ENCODE measurements around the gene HERC6. TPM values are rescaled to one million over a fixed set of nuclear protein-coding genes. Genes with fewer than 3 reads are reported as not detected.

The HERC6 gene
- total and polyA plus RNA-seq, 9 of the 15 experiments (the other 6 are each of a cell fraction or from before 2014, with no cell fraction given) = 0.01 to 0.68 (median 0.15) TPM

- TF ChIP-seq MGA (IDR thresholded peaks at IDR 0.05) (peak; percentile 21; the same call in 1 of the 2 replicates), USF1 (CRISPR knock-in tag; IDR thresholded peaks at IDR 0.05) (peak; percentile 72), KDM4B (IDR thresholded peaks at IDR 0.05; ENCODE audit: borderline replicate concordance in 2 of 2, low read depth in 1 of 2) (no peak), RAD21 (CRISPR knock-in tag; conservative IDR thresholded peaks at IDR 0.05 in 1 of 2, IDR thresholded peaks at IDR 0.05 in 1 of 2) (peak in 1 of 2 experiments; percentile 30; a peak in 1 of 4 replicates), BHLHE40 (IDR thresholded peaks at IDR 0.05; ENCODE audit: low read length) (0 out of 2 replicates have a peak, but pooled peaks have one; percentile 16)
Observed at GRCh38 chr4:88456670-88457306, 78.1 kb downstream of the HERC6 start, which contains the start of gene HERC5 (continued).
